ENCODE data around the gene OSTN.
"Not testable (repeated sequence)": the region's sequence is repeated elsewhere in the genome, so short reads cannot be mapped to it uniquely, and the experiment has no call there.

OSTN gene

DNA sequence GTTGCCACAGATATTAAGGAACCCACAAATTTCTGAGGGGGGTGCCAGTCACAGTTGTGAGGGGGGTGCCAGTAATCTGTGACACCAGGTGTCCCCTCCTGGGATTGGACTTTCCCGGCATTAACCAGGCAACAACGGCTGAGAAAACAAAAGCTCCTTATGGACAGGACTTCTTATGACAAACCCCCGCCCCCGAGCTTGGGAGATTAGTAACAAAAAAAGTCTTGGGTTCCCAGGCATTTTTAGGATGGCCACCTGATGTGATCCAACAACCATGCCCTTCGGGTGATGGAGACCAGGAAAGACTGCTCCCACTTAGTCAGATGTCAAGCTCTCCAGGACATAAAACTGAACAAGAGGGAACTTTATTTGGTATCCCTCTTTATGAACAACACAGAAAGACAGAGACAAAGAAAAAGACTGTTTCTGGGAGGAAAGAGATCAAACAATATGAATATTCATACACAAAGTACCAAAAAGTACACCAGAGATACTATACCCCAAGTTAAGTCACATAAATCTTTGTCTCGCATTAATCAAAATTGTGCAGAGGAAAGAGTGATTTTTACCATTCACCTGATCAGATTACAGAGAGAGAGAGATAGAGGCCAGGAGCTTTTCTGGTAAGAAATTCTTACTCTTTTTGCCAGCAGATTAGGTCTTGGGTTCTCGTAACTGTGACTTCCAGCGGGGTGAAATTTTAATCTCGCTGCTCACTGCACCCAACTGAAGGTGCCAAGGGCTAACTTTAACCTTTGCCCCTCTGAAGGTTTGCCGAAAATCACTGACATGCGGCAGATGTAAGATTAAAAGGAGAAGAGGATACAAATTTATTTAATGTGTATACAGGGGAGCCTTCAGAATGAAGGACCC lies 61.6 kb downstream of the OSTN start:
- no peaks in the 10 kb centered on the region for H3K27me3 ChIP-seq (ENCODE audit: insufficient read depth, low read length)
- no peaks in the 10 kb centered on the region for H3K9me3 ChIP-seq (ENCODE audit: low read length)
- H3K4me1 ChIP-seq (ENCODE audit: insufficient read depth, low read length) = peaks cover 4% of the 10 kb centered on the region
- no peak overlapping the region for H2AFZ ChIP-seq (ENCODE audit: low read depth, low read length)
- H3K4me3 ChIP-seq (ENCODE audit: low read length) = no peak overlapping the region
- no peaks in the 10 kb centered on the region for H3K36me3 ChIP-seq (ENCODE audit: insufficient read depth, low read length)

DNA sequence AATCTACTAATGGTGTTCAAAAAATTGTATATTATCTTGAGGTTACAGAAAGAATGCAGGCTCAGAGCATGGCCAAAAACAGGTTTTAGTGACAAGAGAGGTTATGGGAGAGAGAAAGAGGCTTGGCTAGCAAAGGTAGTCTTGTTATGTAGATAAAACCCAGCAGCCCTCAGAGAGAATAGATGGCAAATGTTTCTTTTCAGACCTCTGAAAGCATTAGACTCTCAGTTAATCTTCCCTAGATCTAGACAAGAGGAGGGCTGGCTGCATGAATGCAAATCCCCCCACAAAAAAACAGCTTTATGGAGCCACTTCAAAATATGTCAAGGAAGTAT lies 62.2 kb downstream of the OSTN start:
- H2AFZ ChIP-seq (ENCODE audit: low read depth, low read length) = no peak overlapping the region
- H3K4me3 ChIP-seq (ENCODE audit: low read length) = no peak overlapping the region
- no peaks in the 10 kb centered on the region for H3K27me3 ChIP-seq (ENCODE audit: insufficient read depth, low read length)
- peaks cover 4% of the 10 kb centered on the region for H3K4me1 ChIP-seq (ENCODE audit: insufficient read depth, low read length)
- no peaks in the 10 kb centered on the region for H3K9me3 ChIP-seq (ENCODE audit: low read length)
- no peaks in the 10 kb centered on the region for H3K36me3 ChIP-seq (ENCODE audit: insufficient read depth, low read length)

DNA sequence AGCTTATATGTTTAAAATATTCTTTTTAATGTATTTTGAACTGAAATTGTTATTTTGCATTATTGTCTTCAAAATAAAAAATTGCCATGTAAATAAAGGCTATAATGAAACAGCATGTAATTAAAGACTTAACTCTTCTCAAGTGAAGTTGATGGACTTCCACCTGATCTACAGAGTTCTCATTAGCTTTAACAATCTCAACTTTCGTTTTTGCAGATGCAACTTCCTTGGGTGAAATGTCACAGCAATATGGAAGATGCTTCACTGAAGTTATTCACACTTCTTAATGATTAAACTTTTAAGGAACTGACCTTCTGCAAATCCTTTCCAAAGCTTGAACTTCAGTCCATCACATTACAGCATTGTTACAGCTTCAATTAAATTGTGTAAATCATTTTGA lies 63.6 kb downstream of the OSTN start:
- no peaks in the 10 kb centered on the region for H3K27me3 ChIP-seq (ENCODE audit: insufficient read depth, low read length)

DNA sequence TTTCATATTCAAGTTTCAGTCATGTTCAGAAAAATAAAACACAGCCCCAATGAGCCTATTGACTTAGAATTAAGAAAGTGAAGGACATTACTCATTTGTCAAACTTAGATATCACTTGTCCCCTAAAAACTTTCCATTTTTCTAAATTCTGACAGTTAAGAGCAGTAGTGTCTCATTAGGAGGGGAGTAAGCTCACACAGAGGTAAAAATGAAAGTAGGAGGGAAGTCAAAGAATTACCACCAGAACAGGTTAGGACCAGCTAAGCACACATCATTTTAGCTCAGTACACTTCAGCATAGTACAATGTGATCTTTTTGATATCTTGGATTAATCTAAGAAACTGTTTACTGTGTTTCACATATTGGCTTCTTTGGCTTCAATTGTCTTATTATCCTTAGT lies 64.3 kb downstream of the OSTN start:
- no peaks in the 10 kb centered on the region for H3K36me3 ChIP-seq (ENCODE audit: insufficient read depth, low read length)
- H3K4me1 ChIP-seq (ENCODE audit: insufficient read depth, low read length) = peaks cover 3% of the 10 kb centered on the region
- no peak overlapping the region for H2AFZ ChIP-seq (ENCODE audit: low read depth, low read length)
- no peak overlapping the region for H3K4me3 ChIP-seq (ENCODE audit: low read length)
- no peaks in the 10 kb centered on the region for H3K9me3 ChIP-seq (ENCODE audit: low read length)
- H3K27me3 ChIP-seq (ENCODE audit: insufficient read depth, low read length) = no peaks in the 10 kb centered on the region

More for the DNA sequence above, 63.6 kb downstream of the OSTN start:
- Histone ChIP-seq H2AFZ (ENCODE audit: low read depth, low read length) (no peak overlapping the region), H3K4me3 (ENCODE audit: low read length) (no peak overlapping the region), H3K36me3 (ENCODE audit: insufficient read depth, low read length) (no peaks in the 10 kb centered on the region), H3K9me3 (ENCODE audit: low read length) (no peaks in the 10 kb centered on the region), H3K4me1 (ENCODE audit: insufficient read depth, low read length) (peaks cover 7% of the 10 kb centered on the region)

DNA sequence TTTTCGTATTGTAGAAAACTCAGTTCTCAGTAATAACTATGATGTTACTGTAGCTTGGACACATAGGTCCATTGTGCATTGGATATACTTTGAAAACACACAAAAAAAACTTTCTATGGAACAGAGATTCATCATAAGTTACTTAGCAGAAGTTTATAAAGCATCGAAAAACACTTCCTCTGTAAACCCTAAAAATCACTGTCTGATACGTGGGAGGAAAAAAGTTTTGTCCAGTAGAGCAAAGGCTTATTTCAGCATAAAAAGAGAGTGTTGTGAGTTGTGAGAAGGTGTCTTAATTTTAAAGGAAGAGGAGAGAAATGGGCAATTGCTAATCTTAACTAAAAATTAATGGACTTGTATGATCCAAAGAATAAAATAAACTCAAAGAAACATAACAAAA lies 64.8 kb downstream of the OSTN start:
- Histone ChIP-seq H3K36me3 (ENCODE audit: insufficient read depth, low read length) (no peaks in the 10 kb centered on the region), H3K27me3 (ENCODE audit: insufficient read depth, low read length) (no peaks in the 10 kb centered on the region), H3K4me3 (ENCODE audit: low read length) (no peak overlapping the region), H3K4me1 (ENCODE audit: insufficient read depth, low read length) (peaks cover 3% of the 10 kb centered on the region), H2AFZ (ENCODE audit: low read depth, low read length) (no peak overlapping the region), H3K9me3 (ENCODE audit: low read length) (no peaks in the 10 kb centered on the region)

DNA sequence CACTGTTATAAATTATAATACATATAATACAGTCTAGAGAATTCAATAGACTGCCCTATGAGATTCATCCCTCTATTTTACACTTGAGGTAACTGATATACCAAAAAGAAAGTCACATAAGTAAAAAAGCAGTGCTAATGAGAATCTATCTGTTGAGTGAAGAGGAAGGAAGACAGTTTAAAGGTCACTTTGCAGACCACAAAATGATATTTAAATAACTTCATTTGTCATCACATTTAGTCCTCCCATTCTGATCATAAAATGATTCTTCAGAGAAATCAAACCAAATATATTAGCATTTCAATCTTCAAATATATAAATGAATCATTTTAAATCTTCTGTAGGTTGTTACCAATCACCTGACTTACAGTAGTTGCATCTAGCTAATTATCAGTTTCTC lies 69.7 kb downstream of the OSTN start:
- Histone ChIP-seq H2AFZ (ENCODE audit: low read depth, low read length) (no peak overlapping the region), H3K36me3 (ENCODE audit: insufficient read depth, low read length) (no peaks in the 10 kb centered on the region), H3K4me3 (ENCODE audit: low read length) (no peak overlapping the region), H3K27me3 (ENCODE audit: insufficient read depth, low read length) (no peaks in the 10 kb centered on the region), H3K9me3 (ENCODE audit: low read length) (no peaks in the 10 kb centered on the region), H3K4me1 (ENCODE audit: insufficient read depth, low read length) (peaks cover 3% of the 10 kb centered on the region)

DNA sequence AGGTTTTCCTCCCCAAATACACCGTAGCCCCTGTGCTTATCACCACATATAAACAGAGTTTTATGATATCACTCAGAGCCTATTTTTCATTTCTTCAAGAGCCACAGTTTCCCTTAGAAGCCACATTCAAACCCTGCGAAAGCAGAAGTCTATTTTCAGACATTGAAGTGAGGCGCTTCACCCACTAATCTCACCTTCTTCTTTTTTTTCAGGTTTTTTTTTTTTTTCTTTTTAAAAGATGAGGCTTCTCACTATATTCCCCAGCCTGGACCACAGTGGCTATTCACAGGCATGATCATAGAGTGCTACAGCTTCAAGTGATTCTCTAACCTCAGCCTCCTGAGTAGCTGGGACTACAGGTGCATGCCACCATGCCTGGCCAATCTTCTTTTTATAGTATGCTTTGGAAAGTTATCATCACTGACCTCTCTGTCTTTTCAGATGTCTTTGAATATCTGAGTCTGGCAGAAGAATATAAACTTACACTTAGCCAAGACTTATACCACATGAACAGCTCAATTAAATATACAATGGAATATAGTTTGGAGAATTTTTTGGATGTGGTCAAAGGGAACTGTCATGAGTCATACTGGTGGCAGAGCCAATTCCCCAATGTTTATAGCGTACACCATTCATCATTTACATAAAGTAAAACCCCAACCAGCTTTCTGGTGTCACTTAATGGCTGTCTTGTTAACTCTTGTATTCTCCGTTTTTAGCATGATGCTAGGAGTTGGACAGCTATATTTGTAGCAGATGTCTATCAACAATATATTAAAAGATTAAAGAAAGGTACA lies 70.4 kb downstream of the OSTN start:
- Histone ChIP-seq H3K4me3 (ENCODE audit: low read length) (no peak overlapping the region), H3K27me3 (ENCODE audit: insufficient read depth, low read length) (no peaks in the 10 kb centered on the region), H3K9me3 (ENCODE audit: low read length) (no peaks in the 10 kb centered on the region), H2AFZ (ENCODE audit: low read depth, low read length) (no peak overlapping the region), H3K36me3 (ENCODE audit: insufficient read depth, low read length) (no peaks in the 10 kb centered on the region), H3K4me1 (ENCODE audit: insufficient read depth, low read length) (peaks cover 3% of the 10 kb centered on the region)

DNA sequence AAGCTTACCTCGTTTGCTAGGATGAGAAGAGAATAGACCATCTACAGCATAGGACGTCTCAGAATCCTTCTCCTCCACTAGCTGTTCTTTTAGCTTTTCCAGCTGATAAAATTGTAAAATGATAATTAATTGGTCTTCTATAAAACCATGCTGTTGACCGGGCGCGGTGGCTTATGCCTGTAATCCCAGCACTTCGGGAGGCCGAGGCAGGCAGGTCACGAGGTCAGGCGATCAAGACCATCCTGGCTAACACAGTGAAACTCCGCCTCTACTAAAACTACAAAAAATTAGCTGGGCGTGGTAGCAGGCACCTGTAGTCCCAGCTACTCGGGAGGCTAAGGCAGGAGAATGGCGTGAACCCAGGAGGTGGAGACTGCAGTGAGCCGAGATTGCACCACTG lies 76.2 kb downstream of the OSTN start:
- not testable (repeated sequence) for H3K9me3 ChIP-seq (ENCODE audit: low read length); H3K36me3 ChIP-seq (ENCODE audit: insufficient read depth, low read length); H3K4me1 ChIP-seq (ENCODE audit: insufficient read depth, low read length); H3K4me3 ChIP-seq (ENCODE audit: low read length); H3K27me3 ChIP-seq (ENCODE audit: insufficient read depth, low read length); H2AFZ ChIP-seq (ENCODE audit: low read depth, low read length)

DNA sequence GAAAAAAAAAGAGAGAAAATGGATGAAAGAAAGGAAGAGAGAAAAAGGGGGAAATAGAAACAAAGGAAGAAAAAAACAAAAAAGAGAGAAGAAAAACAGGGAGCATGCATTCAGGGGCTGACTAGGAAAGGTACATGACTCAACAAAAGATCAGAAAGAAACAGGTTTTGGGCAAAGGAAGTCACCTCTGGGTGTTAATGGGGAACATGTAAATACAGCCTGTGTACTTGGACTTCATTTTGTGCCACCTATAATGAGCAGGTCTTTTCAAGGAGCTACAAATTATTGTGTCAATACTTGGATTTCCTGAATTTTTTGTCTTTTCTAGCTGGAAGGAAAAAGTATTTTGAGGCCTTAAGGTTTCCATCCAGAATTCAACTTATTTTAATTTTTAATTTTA lies 76.7 kb downstream of the OSTN start:
- H2AFZ ChIP-seq (ENCODE audit: low read depth, low read length) = no peak overlapping the region

DNA sequence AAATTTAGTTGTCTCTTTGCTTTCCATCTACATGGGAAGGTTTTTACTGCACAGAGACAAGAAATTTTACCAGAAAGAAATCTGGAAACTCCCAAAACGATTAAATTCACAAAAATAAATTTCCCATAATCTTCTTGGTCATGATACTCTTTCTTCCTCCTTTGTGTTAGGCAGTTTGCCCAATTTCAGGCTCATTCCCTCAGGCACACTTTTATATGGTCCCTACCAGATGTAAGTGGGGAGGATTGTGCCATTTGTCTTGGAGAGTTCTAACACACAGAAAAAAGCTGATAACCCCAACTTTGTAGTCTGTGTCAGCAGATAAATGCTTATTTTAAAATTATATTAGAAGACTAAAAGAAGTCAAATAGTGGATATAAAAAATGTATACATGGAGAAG lies 81.1 kb downstream of the OSTN start:
- H3K9me3 ChIP-seq (ENCODE audit: low read length) = no peaks in the 10 kb centered on the region
- no peak overlapping the region for H3K4me3 ChIP-seq (ENCODE audit: low read length)
- no peaks in the 10 kb centered on the region for H3K4me1 ChIP-seq (ENCODE audit: insufficient read depth, low read length)
- no peaks in the 10 kb centered on the region for H3K27me3 ChIP-seq (ENCODE audit: insufficient read depth, low read length)
- H2AFZ ChIP-seq (ENCODE audit: low read depth, low read length) = no peak overlapping the region
- H3K36me3 ChIP-seq (ENCODE audit: insufficient read depth, low read length) = no peaks in the 10 kb centered on the region

More for the DNA sequence above, 76.7 kb downstream of the OSTN start:
- Histone ChIP-seq H3K4me3 (ENCODE audit: low read length) (no peak overlapping the region), H3K27me3 (ENCODE audit: insufficient read depth, low read length) (no peaks in the 10 kb centered on the region), H3K4me1 (ENCODE audit: insufficient read depth, low read length) (no peaks in the 10 kb centered on the region), H3K36me3 (ENCODE audit: insufficient read depth, low read length) (no peaks in the 10 kb centered on the region), H3K9me3 (ENCODE audit: low read length) (no peaks in the 10 kb centered on the region)

DNA sequence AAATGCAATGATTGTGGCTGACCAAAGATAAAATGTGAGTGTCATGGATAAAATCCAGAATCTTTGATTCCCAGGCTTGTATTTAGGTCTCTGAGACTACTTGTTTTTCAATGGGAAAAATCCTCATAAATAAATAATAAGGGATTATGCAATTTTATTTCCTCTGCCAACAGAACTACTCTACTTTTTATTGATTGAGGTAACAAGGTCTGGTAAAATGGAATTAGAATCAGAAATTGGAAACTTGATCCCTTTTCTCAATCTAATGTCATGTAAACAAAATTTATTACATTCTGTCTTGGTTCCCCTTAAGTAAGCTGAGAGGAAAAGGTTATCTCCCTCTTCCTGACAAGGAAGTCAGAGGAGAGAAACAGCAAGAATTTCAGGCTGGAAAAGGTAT lies 81.8 kb downstream of the OSTN start:
- no peaks in the 10 kb centered on the region for H3K36me3 ChIP-seq (ENCODE audit: insufficient read depth, low read length)

DNA sequence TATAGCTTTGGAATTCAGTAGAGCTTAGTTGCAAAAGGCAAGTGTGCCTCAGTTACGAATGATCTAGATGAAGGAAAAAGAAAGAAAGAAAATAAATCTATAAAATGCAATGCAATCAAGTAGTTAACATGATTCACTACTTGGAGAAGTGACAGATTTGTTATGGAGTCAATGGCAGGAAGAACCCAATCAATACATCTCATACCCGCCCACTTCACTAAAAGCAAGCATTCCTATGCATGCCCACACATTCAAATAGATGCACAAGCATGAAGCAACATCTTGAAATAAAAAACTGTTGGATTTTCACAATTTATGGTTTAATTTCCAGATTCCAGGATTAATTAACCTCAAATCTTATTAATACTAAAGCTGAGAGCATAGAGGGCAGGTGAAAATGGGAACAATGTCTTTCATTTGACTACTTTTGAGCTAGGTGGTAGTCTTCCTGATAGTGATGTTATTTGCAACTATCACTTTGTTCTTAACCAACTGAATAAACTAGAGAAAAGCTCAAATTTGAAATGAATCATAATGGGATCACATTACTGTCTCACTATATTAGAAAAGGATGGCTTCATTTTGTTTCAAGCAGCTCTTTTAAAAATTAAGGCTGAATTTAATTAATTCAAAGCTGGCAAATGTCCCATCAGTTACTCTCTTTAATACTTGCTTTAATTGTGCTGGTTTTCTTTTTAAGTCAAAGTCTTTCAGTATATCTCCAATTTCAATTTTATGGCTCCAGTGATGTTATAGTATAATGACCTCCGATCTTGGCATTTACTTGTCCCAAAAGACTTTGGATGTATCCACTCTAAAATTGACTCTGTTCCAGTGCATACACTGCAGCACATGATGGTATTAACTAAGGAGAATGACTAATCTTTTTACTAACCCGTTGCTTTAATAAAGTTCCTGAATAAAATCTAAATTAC lies 83.5 kb downstream of the OSTN start:
- Histone ChIP-seq H3K9me3 (ENCODE audit: low read length) (no peaks in the 10 kb centered on the region), H3K4me3 (ENCODE audit: low read length) (no peak overlapping the region), H3K4me1 (ENCODE audit: insufficient read depth, low read length) (no peaks in the 10 kb centered on the region), H2AFZ (ENCODE audit: low read depth, low read length) (no peak overlapping the region), H3K36me3 (ENCODE audit: insufficient read depth, low read length) (no peaks in the 10 kb centered on the region), H3K27me3 (ENCODE audit: insufficient read depth, low read length) (no peaks in the 10 kb centered on the region)

More for the DNA sequence above, 81.8 kb downstream of the OSTN start:
- H3K27me3 ChIP-seq (ENCODE audit: insufficient read depth, low read length) = no peaks in the 10 kb centered on the region
- H2AFZ ChIP-seq (ENCODE audit: low read depth, low read length) = no peak overlapping the region
- no peak overlapping the region for H3K4me3 ChIP-seq (ENCODE audit: low read length)
- no peaks in the 10 kb centered on the region for H3K4me1 ChIP-seq (ENCODE audit: insufficient read depth, low read length)
- H3K9me3 ChIP-seq (ENCODE audit: low read length) = no peaks in the 10 kb centered on the region

DNA sequence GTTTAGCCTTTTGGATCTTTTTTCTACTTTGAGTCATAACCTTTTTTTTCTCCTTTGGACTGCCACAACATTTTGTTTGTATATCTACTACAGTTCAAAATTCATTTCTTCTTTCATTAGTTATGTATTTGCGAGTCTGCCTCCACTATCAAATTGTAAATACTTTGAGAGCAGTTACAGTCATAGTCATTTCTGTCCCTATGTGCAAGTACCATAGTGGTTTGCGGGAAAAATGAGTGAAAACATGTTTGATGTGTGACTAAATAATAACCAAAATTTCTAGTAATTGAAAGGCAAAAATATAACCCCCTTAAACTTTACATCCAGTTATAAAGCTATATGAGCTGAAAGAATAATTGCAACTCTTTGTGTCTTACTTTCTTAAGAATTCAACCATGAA lies 84.4 kb downstream of the OSTN start:
- Histone ChIP-seq H3K27me3 (ENCODE audit: insufficient read depth, low read length) (no peaks in the 10 kb centered on the region), H3K36me3 (ENCODE audit: insufficient read depth, low read length) (no peaks in the 10 kb centered on the region), H3K9me3 (ENCODE audit: low read length) (no peaks in the 10 kb centered on the region), H3K4me3 (ENCODE audit: low read length) (no peak overlapping the region), H2AFZ (ENCODE audit: low read depth, low read length) (no peak overlapping the region), H3K4me1 (ENCODE audit: insufficient read depth, low read length) (no peaks in the 10 kb centered on the region)
